Neural crest cell (in vitro differentiated cells): ENCODE results near the gene ADD3. TPM values are rescaled to one million over a fixed set of nuclear protein-coding genes. Genes with fewer than 3 reads are reported as not detected.
A peak's percentile ranks its signal among the peaks of the same experiment; 100 is the strongest.

ENCODE experiments used
- DNase-seq: peaks from one replicate; pipeline ENCODE4 v3.0.0; 2021; ENCODE audit warnings: low read depth, mixed read lengths, low spot score
- H3K27ac Mint-ChIP-seq: one replicate; pipeline ENCODE4 v1.8.0; 2021; ENCODE audit warnings: mild to moderate bottlenecking, mixed read lengths; ENCODE audit not compliant: unreplicated experiment
- H3K27me3 Mint-ChIP-seq: 2 replicates; pipeline ENCODE4 v1.8.0; 2021; ENCODE audit warnings: low read depth, mild to moderate bottlenecking, mixed read lengths
- H3K36me3 Mint-ChIP-seq: 2 replicates; pipeline ENCODE4 v1.8.0; 2021; ENCODE audit warnings: low read depth, mild to moderate bottlenecking, mixed read lengths
- H3K4me1 Mint-ChIP-seq: 2 replicates; pipeline ENCODE4 v1.8.0; 2021; ENCODE audit warnings: mixed read lengths
- H3K4me3 Mint-ChIP-seq: one replicate; pipeline ENCODE4 v1.8.0; 2021; ENCODE audit warnings: mild to moderate bottlenecking, mixed read lengths
- H3K9me3 Mint-ChIP-seq: 2 replicates; pipeline ENCODE4 v1.8.0; 2021; ENCODE audit warnings: mixed read lengths
- CTCF ChIP-seq: fragments of 200-600 bp; sonication (generic); conservative IDR thresholded peaks from 2 replicates; pipeline ENCODE4 v1.5.0; 2021; ENCODE audit warnings: antibody characterized with exemption, mild to moderate bottlenecking
- total RNA-seq: library from RNA; stranded (reverse); gene quantifications from 2 replicates; pipeline ENCODE4 v1.2.1, GENCODE V29; 2021

ADD3 gene
- total RNA-seq, 1 donor from 2014 or later, result 50.2 TPM

- H3K9me3 Mint-ChIP-seq, result no peaks in the 10 kb centered on the region
- H3K4me1 Mint-ChIP-seq, result peaks cover 9% of the 10 kb centered on the region
- no peak for TF ChIP-seq CTCF
- no peaks in the 10 kb centered on the region for H3K27me3 Mint-ChIP-seq
- DNase-seq, result no peak
- H3K36me3 Mint-ChIP-seq, result no peaks in the 10 kb centered on the region
- H3K4me3 Mint-ChIP-seq, result no peak overlapping the region
- no peak overlapping the region for H3K27ac Mint-ChIP-seq
Observed at GRCh38 chr10:110141871-110142635, 134.3 kb downstream of the ADD3 start.

- no peaks in the 10 kb centered on the region for H3K36me3 Mint-ChIP-seq
- no peak for DNase-seq
- H3K4me1 Mint-ChIP-seq, result peaks cover 11% of the 10 kb centered on the region
- H3K4me3 Mint-ChIP-seq, result no peak overlapping the region
- no peak for TF ChIP-seq CTCF
- H3K27me3 Mint-ChIP-seq, result no peaks in the 10 kb centered on the region
- H3K9me3 Mint-ChIP-seq, result no peaks in the 10 kb centered on the region
- no peak overlapping the region for H3K27ac Mint-ChIP-seq
Observed at GRCh38 chr10:110142965-110143364, 135.2 kb downstream of the ADD3 start.

- no peak for TF ChIP-seq CTCF
Observed at GRCh38 chr10:110144507-110144906, 136.7 kb downstream of the ADD3 start.

GRCh38 chr10:110147961-110148360, 140.2 kb downstream of the ADD3 start:
- H3K27me3 Mint-ChIP-seq, result no peaks in the 10 kb centered on the region
- H3K4me3 Mint-ChIP-seq, result no peak overlapping the region
- no peaks in the 10 kb centered on the region for H3K36me3 Mint-ChIP-seq
- H3K9me3 Mint-ChIP-seq, result no peaks in the 10 kb centered on the region
- DNase-seq, result no peak
- no peak overlapping the region for H3K27ac Mint-ChIP-seq
- TF ChIP-seq CTCF, result no peak
- peaks cover 22% of the 10 kb centered on the region for H3K4me1 Mint-ChIP-seq

More at GRCh38 chr10:110144507-110144906, 136.7 kb downstream of the ADD3 start:
- Mint-ChIP-seq H3K4me3 (no peak overlapping the region), H3K27me3 (no peaks in the 10 kb centered on the region), H3K4me1 (peaks cover 9% of the 10 kb centered on the region), H3K9me3 (no peaks in the 10 kb centered on the region), H3K36me3 (no peaks in the 10 kb centered on the region), H3K27ac (no peak overlapping the region)
- no peak for DNase-seq

- no peaks in the 10 kb centered on the region for H3K27me3 Mint-ChIP-seq
- peaks cover 28% of the 10 kb centered on the region for H3K4me1 Mint-ChIP-seq
- H3K36me3 Mint-ChIP-seq, result no peaks in the 10 kb centered on the region
- peak overlapping the region; percentile 81 for H3K27ac Mint-ChIP-seq
- no peak for TF ChIP-seq CTCF
- no peak for DNase-seq
- no peak overlapping the region for H3K4me3 Mint-ChIP-seq
- H3K9me3 Mint-ChIP-seq, result no peaks in the 10 kb centered on the region
Observed at GRCh38 chr10:110149259-110149658, 141.5 kb downstream of the ADD3 start.
